ENCODE measurements around the gene MICAL2. TPM values are rescaled to one million over a fixed set of nuclear protein-coding genes. Genes with fewer than 3 reads are reported as not detected.
A peak's percentile ranks its signal among the peaks of the same experiment; 100 is the strongest.

The MICAL2 gene
- total RNA-seq, 2 donors from 2014 or later: 194 TPM

GRCh38 chr11:12205330-12205729, 94.9 kb downstream of the MICAL2 start:
- peaks cover 5% of the 10 kb centered on the region for H3K36me3 ChIP-seq
- DNase-seq: no peak
- no peak for TF ChIP-seq CTCF (IDR thresholded peaks at IDR 0.05)

GRCh38 chr11:12206529-12206928, 96.1 kb downstream of the MICAL2 start:
- H3K4me3 ChIP-seq: no peak overlapping the region
- no peak for DNase-seq
- no peak overlapping the region for H3K27ac ChIP-seq
- no peak overlapping the region for H3K9ac ChIP-seq (ENCODE audit: low read depth in 2 of 2, low read length in 2 of 2)
- no peaks in the 10 kb centered on the region for H3K27me3 ChIP-seq
- peaks cover 5% of the 10 kb centered on the region for H3K36me3 ChIP-seq
- H3K4me1 ChIP-seq: no peaks in the 10 kb centered on the region
- no peaks in the 10 kb centered on the region for H3K9me3 ChIP-seq
- no peak for TF ChIP-seq CTCF (IDR thresholded peaks at IDR 0.05)
- intact Hi-C loops (cut with DNase I): no loop called here

More at GRCh38 chr11:12205330-12205729, 94.9 kb downstream of the MICAL2 start:
- Histone ChIP-seq H3K27ac (no peak overlapping the region), H3K9ac (ENCODE audit: low read depth in 2 of 2, low read length in 2 of 2) (no peak overlapping the region), H3K27me3 (no peaks in the 10 kb centered on the region), H3K9me3 (no peaks in the 10 kb centered on the region), H3K4me1 (no peaks in the 10 kb centered on the region), H3K4me3 (no peak overlapping the region)
- intact Hi-C loops (cut with DNase I): no loop called here

- Histone ChIP-seq H3K4me3 (no peak overlapping the region), H3K27ac (peak overlapping the region; percentile 3), H3K9ac (ENCODE audit: low read depth in 2 of 2, low read length in 2 of 2) (peak overlapping the region in 1 of 2 donors; percentile 0), H3K36me3 (peaks cover 5% of the 10 kb centered on the region), H3K4me1 (no peaks in the 10 kb centered on the region), H3K27me3 (no peaks in the 10 kb centered on the region), H3K9me3 (no peaks in the 10 kb centered on the region)
- no peak for DNase-seq
- no peak for TF ChIP-seq CTCF (IDR thresholded peaks at IDR 0.05)
- intact Hi-C loops (cut with DNase I): no loop called here
Observed at GRCh38 chr11:12207384-12208150, 97.2 kb downstream of the MICAL2 start.

DNA sequence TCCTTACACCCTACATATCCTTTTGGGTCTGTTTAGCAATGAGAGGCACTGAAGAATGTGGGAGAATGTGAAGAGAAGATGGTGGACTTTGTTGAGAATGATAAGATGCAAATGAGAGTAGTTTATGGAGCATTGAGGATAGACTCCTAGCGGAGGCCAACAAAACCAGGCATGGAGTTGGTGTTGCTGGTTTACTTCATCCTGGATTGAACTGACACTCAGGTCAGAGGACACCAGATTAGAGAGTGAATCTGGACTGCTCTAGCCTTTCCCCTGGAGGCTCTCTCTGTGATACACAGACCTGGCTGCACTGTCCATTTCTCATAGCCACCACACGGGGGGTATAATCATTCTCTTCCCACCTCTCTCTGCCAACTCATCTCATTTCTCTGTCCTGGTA, 98.7 kb downstream of the MICAL2 start:
- DNase-seq: no peak
- no peak overlapping the region for H3K9ac ChIP-seq (ENCODE audit: low read depth in 2 of 2, low read length in 2 of 2)
- no peaks in the 10 kb centered on the region for H3K9me3 ChIP-seq
- intact Hi-C loops (cut with DNase I): no loop called here
- H3K27ac ChIP-seq: no peak overlapping the region
- no peak for TF ChIP-seq CTCF (IDR thresholded peaks at IDR 0.05)
- no peaks in the 10 kb centered on the region for H3K4me1 ChIP-seq
- peaks cover 5% of the 10 kb centered on the region for H3K36me3 ChIP-seq
- no peaks in the 10 kb centered on the region for H3K27me3 ChIP-seq
- no peak overlapping the region for H3K4me3 ChIP-seq

DNA sequence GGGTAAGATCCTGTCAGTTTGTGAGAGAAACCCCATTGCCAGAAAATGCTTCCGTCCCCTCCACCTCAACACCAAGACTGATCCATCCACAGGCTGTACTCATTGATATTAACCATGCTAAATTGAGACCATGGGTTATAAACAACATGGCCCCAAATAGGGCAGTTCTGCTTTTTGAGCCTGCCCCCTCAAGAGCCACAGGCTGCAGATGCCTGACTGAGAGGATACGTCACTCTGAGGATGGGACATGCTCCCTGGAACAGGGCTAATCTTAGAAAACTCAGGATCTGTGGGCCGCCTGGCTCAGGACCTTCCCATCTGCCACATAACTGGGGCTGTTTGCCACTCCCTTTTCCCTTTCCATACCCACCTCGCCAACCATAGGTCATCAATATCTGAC, 99.8 kb downstream of the MICAL2 start:
- H3K9ac ChIP-seq (ENCODE audit: low read depth in 2 of 2, low read length in 2 of 2): no peak overlapping the region
- no peak overlapping the region for H3K4me3 ChIP-seq
- no peaks in the 10 kb centered on the region for H3K9me3 ChIP-seq
- H3K27me3 ChIP-seq: no peaks in the 10 kb centered on the region
- no peaks in the 10 kb centered on the region for H3K4me1 ChIP-seq
- no peak overlapping the region for H3K27ac ChIP-seq
- H3K36me3 ChIP-seq: peaks cover 2% of the 10 kb centered on the region
- TF ChIP-seq CTCF (IDR thresholded peaks at IDR 0.05): no peak
- DNase-seq: no peak
- intact Hi-C loops (cut with DNase I): no loop called here
